Activated CD4-positive, alpha-beta memory T cell treated with anti-CD3 and anti-CD28 coated beads, Interleukin-2, amount 10 ng/mL, durations not matched to agents 7 days and 5 days (primary cell): ENCODE data around the gene COQ4. TPM values are rescaled to one million over a fixed set of nuclear protein-coding genes. Genes with fewer than 3 reads are reported as not detected.

ENCODE experiments used
- CTCF ChIA-PET: fragments of 350-600 bp; sonication (Branson Sonifier 250); formaldehyde crosslinking; loops from one replicate; lab custom pipeline; 2021; ENCODE audit warnings: antibody characterized with exemption, inconsistent platforms; lab: Charles Lee
- POLR2A ChIA-PET: fragments of 350-600 bp; sonication (Branson Sonifier 250); formaldehyde crosslinking; loops from one replicate; lab custom pipeline; 2021; ENCODE audit warnings: antibody characterized with exemption; lab: Charles Lee
- DNase-seq: peaks from one replicate; pipeline ENCODE4 v3.0.0-alpha.2; 2020
- H3K27ac Mint-ChIP-seq: one replicate; pipeline ENCODE4 v1.8.0; 2021; ENCODE audit warnings: mild to moderate bottlenecking, mixed read lengths
- H3K27me3 Mint-ChIP-seq: one replicate; pipeline ENCODE4 v1.8.0; 2021; ENCODE audit warnings: mixed read lengths
- H3K36me3 Mint-ChIP-seq: one replicate; pipeline ENCODE4 v1.8.0; 2021; ENCODE audit warnings: low read depth, mixed read lengths
- H3K4me1 Mint-ChIP-seq: one replicate; pipeline ENCODE4 v1.8.0; 2021; ENCODE audit warnings: mixed read lengths
- H3K4me3 Mint-ChIP-seq: one replicate; pipeline ENCODE4 v1.8.0; 2021; ENCODE audit warnings: mild to moderate bottlenecking, mixed read lengths
- H3K9me3 Mint-ChIP-seq: one replicate; pipeline ENCODE4 v1.8.0; 2021; ENCODE audit warnings: mixed read lengths
- total RNA-seq, 2 experiments: library from RNA; stranded (reverse); gene quantifications; one replicate each; pipeline ENCODE4 v1.2.3, GENCODE V29; 2021

COQ4 gene
- total RNA-seq, 2 experiments from 2014 or later, result 27.6 to 28.4 TPM

DNA sequence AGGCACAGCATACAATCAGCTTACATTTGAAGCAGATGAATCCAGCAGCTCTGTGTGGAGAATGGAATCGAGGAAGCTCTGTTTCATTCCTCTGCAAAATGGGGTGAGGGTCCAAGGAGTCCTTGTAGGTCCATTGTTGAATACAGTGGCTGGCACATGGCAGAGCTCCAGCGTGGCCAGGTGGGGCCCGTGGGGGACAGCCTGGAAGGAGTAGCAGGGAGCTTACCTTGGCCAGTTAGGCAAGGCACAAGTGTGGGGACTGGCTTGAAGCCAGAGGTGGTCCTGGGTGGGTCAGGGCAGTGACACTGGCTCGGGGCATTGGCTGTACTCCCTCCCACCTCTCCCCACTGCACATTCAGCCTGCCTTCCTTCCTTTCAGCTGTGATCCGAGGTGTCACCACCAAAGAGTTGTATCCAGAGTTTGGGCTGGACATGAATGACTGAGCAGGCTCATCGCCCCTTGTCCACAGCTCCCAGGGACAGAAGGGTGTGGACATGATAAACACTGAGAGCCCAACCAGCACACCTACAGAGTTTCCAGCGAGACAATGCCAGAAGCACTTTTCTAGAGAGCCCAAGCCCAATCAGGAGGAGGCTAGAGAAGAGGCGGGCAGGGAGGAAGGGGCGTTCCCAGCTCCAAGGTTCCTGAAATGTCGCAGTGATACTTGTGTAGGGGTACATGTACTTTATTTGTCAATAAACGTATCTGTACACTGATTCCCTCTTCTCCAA, 34.2 kb upstream of the COQ4 start:
- Mint-ChIP-seq H3K4me1 (no peaks in the 10 kb centered on the region), H3K27ac (no peak overlapping the region), H3K9me3 (no peaks in the 10 kb centered on the region), H3K36me3 (no peaks in the 10 kb centered on the region), H3K27me3 (no peaks in the 10 kb centered on the region), H3K4me3 (no peak overlapping the region)
- POLR2A ChIA-PET, result interaction anchor here (1.3 kb wide), 1 partner anchor 13 kb away, joined by 4 read pairs; the partner anchor contains the start of genes GOLGA2 and SWI5
- no peak for DNase-seq
- CTCF ChIA-PET, result interaction anchor here (0.9 kb wide), 1 partner anchor 53 kb away, joined by 4 read pairs; no protein-coding TSS in a partner anchor

- no peaks in the 10 kb centered on the region for H3K36me3 Mint-ChIP-seq
- no peak for DNase-seq
- ChIA-PET CTCF (interaction anchor here (0.6 to 0.8 kb wide), 3 partner anchors 11 to 70 kb away, joined by 3 to 4 read pairs (median 3); no protein-coding TSS in a partner anchor), POLR2A (no interaction called here)
- no peaks in the 10 kb centered on the region for H3K9me3 Mint-ChIP-seq
- no peak overlapping the region for H3K4me3 Mint-ChIP-seq
- no peak overlapping the region for H3K27ac Mint-ChIP-seq
- peaks cover 1% of the 10 kb centered on the region for H3K4me1 Mint-ChIP-seq
- H3K27me3 Mint-ChIP-seq, result no peaks in the 10 kb centered on the region
Measured at GRCh38 chr9:128292009-128292408, 30.6 kb upstream of the COQ4 start.

DNA sequence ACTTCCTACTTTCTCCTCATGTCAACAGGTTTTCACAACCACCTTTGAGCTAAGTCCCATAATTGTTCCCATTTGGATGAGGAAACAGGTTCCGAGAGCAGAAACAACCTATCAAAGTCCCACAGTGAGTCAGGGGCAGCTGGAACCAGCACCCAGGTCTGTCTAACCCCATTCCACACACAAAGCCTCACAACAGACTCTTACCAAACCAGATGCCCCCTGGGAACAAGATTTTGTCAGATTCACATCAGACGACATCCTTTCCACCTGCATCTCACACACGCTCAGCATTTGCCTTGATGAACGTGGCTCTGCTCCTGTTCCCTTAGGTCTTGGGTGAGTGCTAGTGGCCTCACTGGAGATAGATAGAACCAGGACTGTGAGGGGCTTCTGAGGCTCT, 29.5 kb upstream of the COQ4 start:
- no peaks in the 10 kb centered on the region for H3K36me3 Mint-ChIP-seq
- H3K9me3 Mint-ChIP-seq, result no peaks in the 10 kb centered on the region
- H3K27me3 Mint-ChIP-seq, result no peaks in the 10 kb centered on the region
- ChIA-PET POLR2A (no interaction called here), CTCF (no interaction called here)
- no peak for DNase-seq
- H3K27ac Mint-ChIP-seq, result no peak overlapping the region
- peaks cover 1% of the 10 kb centered on the region for H3K4me1 Mint-ChIP-seq
- no peak overlapping the region for H3K4me3 Mint-ChIP-seq

GRCh38 chr9:128294142-128294541, 28.5 kb upstream of the COQ4 start:
- no peaks in the 10 kb centered on the region for H3K9me3 Mint-ChIP-seq
- H3K4me1 Mint-ChIP-seq, result peaks cover 1% of the 10 kb centered on the region
- POLR2A ChIA-PET, result no interaction called here
- H3K27ac Mint-ChIP-seq, result no peak overlapping the region
- no peak for DNase-seq
- H3K36me3 Mint-ChIP-seq, result no peaks in the 10 kb centered on the region
- CTCF ChIA-PET, result interaction anchor here (3.0 to 4.4 kb wide), 2 partner anchors 47 to 67 kb away, joined by 20 to 29 read pairs; no protein-coding TSS in a partner anchor
- no peaks in the 10 kb centered on the region for H3K27me3 Mint-ChIP-seq
- H3K4me3 Mint-ChIP-seq, result no peak overlapping the region

- ChIA-PET POLR2A (no interaction called here), CTCF (interaction anchor here (0.8 to 4.4 kb wide), 12 partner anchors 11 to 74 kb away, joined by 3 to 29 read pairs (median 4); no protein-coding TSS in a partner anchor)
- H3K27me3 Mint-ChIP-seq, result no peaks in the 10 kb centered on the region
- H3K27ac Mint-ChIP-seq, result no peak overlapping the region
- no peaks in the 10 kb centered on the region for H3K9me3 Mint-ChIP-seq
- peaks cover 1% of the 10 kb centered on the region for H3K4me1 Mint-ChIP-seq
- no peak for DNase-seq
- H3K36me3 Mint-ChIP-seq, result no peaks in the 10 kb centered on the region
- H3K4me3 Mint-ChIP-seq, result no peak overlapping the region
Measured at GRCh38 chr9:128296340-128297220, 26.1 kb upstream of the COQ4 start.

DNA sequence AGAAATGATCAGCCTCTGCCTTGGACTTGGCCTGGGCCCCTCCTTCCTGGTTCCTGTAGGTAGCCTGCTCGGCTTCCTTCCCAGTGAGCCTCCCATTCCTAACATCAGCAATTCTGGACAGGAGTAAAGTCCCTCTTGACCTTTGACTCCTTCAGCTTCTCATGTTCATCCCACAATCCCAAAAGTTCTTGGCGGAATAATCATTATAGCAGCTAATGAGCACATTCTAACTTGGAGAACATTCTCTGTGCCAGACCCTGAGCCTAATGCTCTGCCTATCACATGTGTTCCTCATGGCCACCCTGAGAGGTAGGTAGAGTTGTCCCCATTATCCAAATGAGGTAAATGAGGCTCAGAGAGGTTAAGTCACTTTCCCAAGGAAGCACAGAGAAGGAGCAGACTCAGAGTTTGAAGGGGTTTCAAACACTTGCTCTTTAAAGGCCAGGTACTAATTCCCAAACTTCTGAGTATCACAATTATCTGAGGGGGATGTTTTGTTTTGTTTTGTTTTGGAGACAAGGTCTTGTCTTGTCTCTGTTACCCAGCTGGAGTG, 25.3 kb upstream of the COQ4 start:
- Mint-ChIP-seq H3K9me3 (no peaks in the 10 kb centered on the region), H3K27ac (no peak overlapping the region), H3K36me3 (no peaks in the 10 kb centered on the region), H3K4me1 (peaks cover 1% of the 10 kb centered on the region), H3K27me3 (no peaks in the 10 kb centered on the region), H3K4me3 (no peak overlapping the region)
- ChIA-PET POLR2A (no interaction called here), CTCF (interaction anchor here (0.9 to 4.4 kb wide), 7 partner anchors 10 to 73 kb away, joined by 3 to 29 read pairs (median 4); no protein-coding TSS in a partner anchor)
- no peak for DNase-seq

DNA sequence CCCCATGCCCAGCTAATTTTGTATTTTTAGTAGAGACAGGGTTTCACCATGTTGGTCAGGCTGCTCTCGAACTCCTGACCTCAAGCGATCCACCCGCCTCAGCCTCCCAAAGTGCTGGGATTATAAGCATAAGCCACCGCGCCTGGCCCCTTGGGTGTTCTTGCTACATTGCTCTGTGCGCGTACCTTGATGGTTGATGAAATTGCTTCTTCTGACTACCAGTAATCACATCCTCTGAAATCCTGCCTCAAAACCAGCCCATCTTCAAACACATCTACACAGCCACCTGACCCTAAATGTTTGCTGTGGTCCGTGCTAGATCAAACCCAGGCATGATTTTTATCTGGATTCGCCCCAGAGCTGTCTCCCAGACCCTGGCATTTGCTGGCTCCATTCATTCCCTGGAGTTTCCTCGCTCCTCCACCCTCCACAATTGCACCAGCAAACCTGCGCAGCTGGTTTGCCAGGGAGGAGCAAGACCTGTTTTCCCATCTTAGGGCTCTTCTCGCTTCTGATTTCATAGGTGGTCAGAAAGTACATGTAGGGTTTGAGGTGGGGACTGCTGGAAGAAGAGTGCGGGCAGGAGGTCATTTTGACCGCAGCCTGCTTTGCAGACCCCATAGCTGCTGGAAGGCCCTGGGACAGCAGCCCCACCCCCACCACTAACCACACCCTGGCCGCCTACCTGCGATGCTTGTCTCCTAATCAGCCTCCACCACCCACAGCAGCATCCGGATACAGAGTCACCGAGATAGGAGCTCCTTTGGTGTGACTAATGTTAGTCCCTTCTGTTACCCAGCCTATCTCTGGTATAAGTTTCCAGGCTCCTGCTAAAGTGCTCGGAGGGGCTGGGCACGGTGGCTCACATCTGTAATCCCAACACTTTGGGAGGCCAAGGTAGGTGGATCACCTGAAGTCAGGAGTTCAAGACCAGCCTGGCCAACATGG, 23.8 kb upstream of the COQ4 start:
- no peak for DNase-seq
- Mint-ChIP-seq H3K4me3 (no peak overlapping the region), H3K36me3 (no peaks in the 10 kb centered on the region), H3K27ac (no peak overlapping the region), H3K9me3 (no peaks in the 10 kb centered on the region), H3K27me3 (no peaks in the 10 kb centered on the region), H3K4me1 (peaks cover 1% of the 10 kb centered on the region)
- POLR2A ChIA-PET, result no interaction called here
- CTCF ChIA-PET, result interaction anchor here (1.9 to 4.4 kb wide), 2 partner anchors 43 to 63 kb away, joined by 5 to 29 read pairs; no protein-coding TSS in a partner anchor

DNA sequence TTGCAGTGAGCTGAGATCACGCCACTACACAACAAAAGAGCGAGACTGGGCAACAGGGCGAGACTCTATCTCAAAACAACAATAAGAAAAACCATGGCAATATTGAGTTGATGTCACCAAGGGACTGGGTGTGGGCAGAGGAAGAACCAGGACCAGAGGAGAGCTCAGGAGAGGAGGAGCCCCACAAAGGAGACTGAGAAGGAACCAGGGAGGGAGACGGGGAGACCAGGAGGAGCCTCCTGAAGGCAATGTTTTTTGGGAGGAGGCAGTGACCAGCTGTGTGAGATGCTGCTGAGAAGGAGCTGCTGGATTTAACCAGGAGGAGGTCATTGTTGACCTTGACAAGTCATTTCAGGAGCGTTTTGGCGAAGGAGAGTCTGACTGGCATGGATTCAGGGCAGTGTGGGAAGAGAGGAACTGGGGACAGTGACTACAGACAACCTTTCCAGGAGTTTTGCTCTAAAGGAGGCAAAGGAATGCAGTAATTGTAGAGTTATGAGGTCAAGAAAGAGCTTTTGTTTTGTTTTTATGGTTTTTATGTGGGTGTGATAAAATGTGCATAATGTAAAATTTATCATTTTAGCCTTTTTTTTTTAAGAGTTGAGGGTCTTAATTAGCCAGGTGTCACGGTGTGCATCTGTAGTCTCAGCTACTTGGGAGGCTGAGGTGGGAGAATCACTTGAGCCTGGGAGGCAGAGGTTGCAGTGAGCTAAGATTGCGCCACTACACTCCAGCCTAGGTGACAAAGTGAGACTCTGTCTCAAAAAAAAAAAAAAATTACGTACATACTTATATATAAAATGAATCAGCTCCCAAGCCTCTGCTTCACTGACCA, 18.3 kb upstream of the COQ4 start:
- H3K27me3 Mint-ChIP-seq, result no peaks in the 10 kb centered on the region
- POLR2A ChIA-PET, result interaction anchor here (0.9 kb wide), 1 partner anchor 17 kb away, joined by 3 read pairs; no protein-coding TSS in a partner anchor
- H3K9me3 Mint-ChIP-seq, result no peaks in the 10 kb centered on the region
- no peak for DNase-seq
- H3K27ac Mint-ChIP-seq, result no peak overlapping the region
- no peak overlapping the region for H3K4me3 Mint-ChIP-seq
- H3K36me3 Mint-ChIP-seq, result peaks cover 6% of the 10 kb centered on the region
- no peaks in the 10 kb centered on the region for H3K4me1 Mint-ChIP-seq
- CTCF ChIA-PET, result interaction anchor here (0.6 to 1.7 kb wide), 2 partner anchors 37 to 369 kb away, joined by 3 to 6 read pairs; no protein-coding TSS in a partner anchor

- no peaks in the 10 kb centered on the region for H3K27me3 Mint-ChIP-seq
- H3K36me3 Mint-ChIP-seq, result peaks cover 8% of the 10 kb centered on the region
- H3K4me3 Mint-ChIP-seq, result no peak overlapping the region
- H3K4me1 Mint-ChIP-seq, result no peaks in the 10 kb centered on the region
- POLR2A ChIA-PET, result no interaction called here
- H3K27ac Mint-ChIP-seq, result no peak overlapping the region
- DNase-seq, result no peak
- CTCF ChIA-PET, result interaction anchor here (1.3 to 1.7 kb wide), 2 partner anchors 27 to 36 kb away, joined by 3 to 6 read pairs; no protein-coding TSS in a partner anchor
- no peaks in the 10 kb centered on the region for H3K9me3 Mint-ChIP-seq
Measured at GRCh38 chr9:128304971-128305288, 17.7 kb upstream of the COQ4 start.

- Mint-ChIP-seq H3K4me1 (no peaks in the 10 kb centered on the region), H3K4me3 (no peak overlapping the region), H3K36me3 (peaks cover 14% of the 10 kb centered on the region), H3K27ac (no peak overlapping the region), H3K9me3 (no peaks in the 10 kb centered on the region), H3K27me3 (no peaks in the 10 kb centered on the region)
- CTCF ChIA-PET, result interaction anchor here (1.0 kb wide), 1 partner anchor 13 kb away, joined by 4 read pairs; no protein-coding TSS in a partner anchor
- POLR2A ChIA-PET, result interaction anchor here (1.1 kb wide), 1 partner anchor 32 kb away, joined by 3 read pairs; no protein-coding TSS in a partner anchor
- no peak for DNase-seq
Measured at GRCh38 chr9:128309551-128309950, 13.1 kb upstream of the COQ4 start.

GRCh38 chr9:128310461-128310860, 12.2 kb upstream of the COQ4 start:
- H3K4me1 Mint-ChIP-seq, result no peaks in the 10 kb centered on the region
- CTCF ChIA-PET, result no interaction called here

More at GRCh38 chr9:128310461-128310860, 12.2 kb upstream of the COQ4 start:
- POLR2A ChIA-PET, result interaction anchor here (1.1 kb wide), 1 partner anchor 31 kb away, joined by 3 read pairs; no protein-coding TSS in a partner anchor
- H3K4me3 Mint-ChIP-seq, result no peak overlapping the region
- no peaks in the 10 kb centered on the region for H3K9me3 Mint-ChIP-seq
- DNase-seq, result no peak
- H3K27ac Mint-ChIP-seq, result no peak overlapping the region
- H3K36me3 Mint-ChIP-seq, result peaks cover 14% of the 10 kb centered on the region
- H3K27me3 Mint-ChIP-seq, result no peaks in the 10 kb centered on the region
